Uterus (tissue), 2 donors: ENCODE data around the gene TNFAIP8L3.

Experiments
- CTCF ChIP-seq, 4 experiments: fragments of 200-600 bp in 2 of 4; fragments of 450-650 bp in 2 of 4; sonication (generic) in 2 of 4; IDR thresholded peaks; one replicate each; pipeline ENCODE4 v1.5.1; 2016 to 2019; ENCODE audit warnings: antibody characterized with exemption in 4 of 4, mild to moderate bottlenecking in 2 of 4, moderate library complexity in 1 of 4
- POLR2A ChIP-seq, 2 donors: fragments of 450-650 bp; IDR thresholded peaks; one replicate each; pipeline ENCODE4 v1.6.1; 2016; ENCODE audit warnings: antibody characterized with exemption in 2 of 2, mild to moderate bottlenecking in 1 of 2, moderate library complexity in 1 of 2

- TF ChIP-seq CTCF (IDR thresholded peaks at IDR 0.05) (no peak), POLR2A (IDR thresholded peaks at IDR 0.05) (no peak)
Measured at GRCh38 chr15:51085764-51086163, 8.9 kb downstream of the TNFAIP8L3 start.
